ENCODE measurements around the gene TNFRSF8.
"Not testable (repeated sequence)": the region's sequence is repeated elsewhere in the genome, so short reads cannot be mapped to it uniquely, and the experiment has no call there.

TNFRSF8 gene

DNA sequence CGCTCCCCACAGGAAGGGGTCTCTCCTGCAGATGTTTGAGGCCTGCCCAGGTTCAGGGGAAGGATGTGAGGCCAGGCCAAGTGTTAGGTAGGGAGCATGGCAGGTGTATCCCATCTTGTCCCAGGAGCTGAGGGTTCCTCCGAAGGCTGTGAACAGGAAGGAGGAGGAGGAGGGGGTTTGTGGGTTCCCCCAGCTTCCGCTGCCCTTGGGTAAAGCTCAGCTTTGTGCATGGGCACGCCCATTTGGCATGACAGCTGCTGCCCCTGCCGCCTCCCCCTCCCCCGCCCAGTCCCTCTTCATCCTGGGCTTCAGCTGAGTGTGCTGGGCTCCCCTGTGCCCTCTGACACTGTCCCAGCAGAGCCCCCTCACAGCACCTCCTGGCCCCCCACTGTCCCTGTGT lies 25.5 kb downstream of the TNFRSF8 start:
- peak; percentile 63 for DNase-seq

DNA sequence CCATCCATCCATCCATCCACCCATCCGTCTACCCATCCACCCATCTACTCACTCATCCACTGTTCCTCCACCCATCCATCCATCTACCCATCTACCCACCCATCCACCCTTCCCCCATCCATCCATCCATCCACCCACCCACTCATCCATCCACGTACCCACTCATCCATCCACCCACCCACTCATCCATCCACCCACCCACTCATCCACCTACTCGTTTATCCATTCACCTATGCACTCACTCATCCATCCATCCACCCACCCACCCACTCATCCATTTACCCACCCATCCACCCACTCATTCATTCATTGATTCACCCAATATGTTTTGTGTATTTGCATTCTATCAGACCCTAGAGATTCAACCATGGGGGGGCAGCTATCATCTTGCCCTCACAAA lies 27.2 kb downstream of the TNFRSF8 start:
- no peak for DNase-seq

DNA sequence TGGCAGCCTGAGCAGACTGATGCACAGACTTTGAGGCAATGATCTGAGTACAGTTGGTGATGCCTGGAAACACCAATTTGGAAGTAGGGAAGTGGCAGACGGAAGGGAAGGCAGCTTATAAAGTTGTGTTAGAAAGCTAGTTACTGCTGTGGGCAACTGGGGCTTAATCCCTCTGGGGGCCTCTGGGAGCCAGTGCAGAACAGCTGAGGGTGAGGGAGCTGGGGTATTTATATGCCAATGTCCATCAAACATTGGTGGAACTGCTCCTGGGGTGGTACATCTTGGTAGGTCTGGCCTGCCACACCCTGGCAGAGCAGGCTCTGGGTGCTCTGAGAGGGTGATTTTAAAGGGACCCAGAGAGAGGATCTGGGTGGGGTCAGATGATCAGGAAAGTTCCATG lies 28.1 kb downstream of the TNFRSF8 start:
- no peak for DNase-seq

DNA sequence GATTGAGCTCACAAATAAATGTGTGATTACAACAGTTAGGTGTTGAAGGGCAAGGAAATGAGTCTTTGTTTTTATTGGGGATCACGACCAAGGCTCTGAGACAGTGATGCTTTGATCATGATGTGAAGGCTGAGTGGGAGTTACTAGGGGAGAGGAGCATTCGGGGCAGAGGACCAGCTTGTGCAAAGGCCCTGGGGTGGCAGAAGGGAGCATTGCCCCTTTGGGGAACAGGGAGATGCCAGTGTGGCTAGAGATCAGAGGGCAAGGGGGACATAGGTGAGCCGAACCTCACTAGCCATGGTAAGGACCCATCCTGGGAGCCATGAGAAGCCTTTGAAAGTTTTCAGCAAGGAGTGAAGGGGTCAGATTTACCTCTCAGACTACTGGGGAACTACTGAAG lies 31.1 kb downstream of the TNFRSF8 start:
- DNase-seq: no peak

DNA sequence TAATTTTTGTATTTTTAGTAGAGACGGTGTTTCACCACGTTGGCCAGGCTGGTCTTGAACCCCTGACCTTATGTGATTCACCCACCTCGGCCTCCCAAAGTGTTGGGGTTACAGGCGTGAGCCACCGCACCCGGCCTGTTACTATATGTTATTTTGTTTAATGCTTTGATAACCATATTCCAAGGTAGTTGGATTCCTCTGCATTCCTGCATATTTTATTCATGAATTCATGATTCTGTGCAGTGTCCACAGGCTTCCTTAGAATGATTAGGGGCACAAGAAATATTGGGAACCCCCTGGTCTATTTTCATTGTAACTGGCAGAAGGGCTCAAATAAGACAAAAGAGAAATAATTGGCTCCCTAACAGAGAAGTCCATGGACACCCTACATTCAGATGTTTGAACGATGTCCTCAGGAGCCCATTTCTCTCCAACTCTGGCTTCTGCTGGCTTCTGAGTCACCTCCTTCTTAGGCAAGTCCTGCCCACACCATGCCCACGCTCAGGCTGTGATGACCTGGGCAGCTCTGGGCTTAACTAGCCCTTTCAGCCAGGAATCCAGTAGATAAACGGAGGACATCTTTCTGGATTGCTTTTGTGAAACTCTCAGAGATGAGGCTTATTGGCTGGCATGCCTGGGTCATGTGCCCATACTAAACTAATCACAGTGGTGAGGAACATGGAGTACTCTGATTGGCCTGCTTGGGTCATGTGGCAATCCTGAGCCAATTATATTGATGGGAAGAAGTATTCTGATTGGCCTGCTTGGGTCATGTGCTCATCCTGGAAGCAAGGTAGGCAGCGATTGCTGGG lies 32.6 kb downstream of the TNFRSF8 start:
- no peak for DNase-seq

DNA sequence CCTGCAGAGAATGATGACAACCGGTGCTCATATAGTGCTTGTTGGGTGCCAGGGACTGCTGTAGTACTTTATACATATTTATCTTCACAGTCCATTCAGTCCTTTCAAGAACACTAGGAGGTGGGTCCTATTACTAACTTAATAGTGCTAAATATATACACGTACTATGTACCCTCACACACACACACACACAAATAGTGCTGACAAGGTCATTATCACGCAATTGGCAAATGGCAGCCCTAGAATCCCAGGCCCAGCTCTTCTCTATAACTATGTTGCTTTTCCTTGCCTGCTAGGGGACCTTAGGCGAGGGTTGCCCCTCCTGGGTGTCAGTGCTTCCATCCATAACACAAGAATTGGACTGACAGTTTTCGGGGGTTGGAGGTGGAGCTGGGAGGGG lies 33.5 kb downstream of the TNFRSF8 start:
- no peak for DNase-seq

DNA sequence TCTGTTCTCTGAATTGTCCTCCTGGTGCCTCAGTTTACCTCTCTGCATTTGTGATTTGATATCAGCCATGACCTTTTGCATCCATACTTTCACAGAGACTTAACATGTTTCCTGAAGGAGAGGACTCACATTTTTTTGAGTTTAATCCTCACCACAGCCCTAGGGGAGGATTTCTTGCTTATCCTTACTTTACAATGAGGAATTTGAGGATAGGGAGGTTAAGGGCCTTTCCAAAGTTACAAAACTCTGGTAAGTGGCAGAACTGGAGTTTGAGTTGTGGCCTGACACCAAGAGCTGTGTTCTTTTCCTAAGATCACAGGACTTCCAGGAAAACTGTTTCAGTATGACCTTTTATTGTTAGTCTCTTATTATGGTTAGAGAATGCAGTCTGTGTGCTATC lies 34.2 kb downstream of the TNFRSF8 start:
- no peak for DNase-seq

DNA sequence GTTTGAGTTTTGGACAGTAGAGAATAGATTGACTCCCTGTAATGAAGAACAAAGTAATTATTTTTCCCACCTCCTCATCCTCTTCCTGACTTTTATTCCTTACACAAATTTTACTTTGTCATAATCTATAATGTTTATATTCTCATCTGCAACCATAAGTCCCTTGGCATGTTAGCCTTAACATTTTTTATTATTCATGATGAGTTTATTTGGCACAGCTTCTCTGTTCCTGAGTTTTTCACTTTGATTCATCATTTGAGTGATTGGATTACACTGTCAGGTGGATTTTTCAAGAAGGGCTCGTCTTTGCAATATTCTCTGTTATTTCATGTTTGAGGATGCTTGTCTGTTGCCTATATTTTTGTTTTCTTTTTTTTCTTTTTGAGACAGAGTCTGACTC lies 35.7 kb downstream of the TNFRSF8 start:
- DNase-seq: no peak

DNA sequence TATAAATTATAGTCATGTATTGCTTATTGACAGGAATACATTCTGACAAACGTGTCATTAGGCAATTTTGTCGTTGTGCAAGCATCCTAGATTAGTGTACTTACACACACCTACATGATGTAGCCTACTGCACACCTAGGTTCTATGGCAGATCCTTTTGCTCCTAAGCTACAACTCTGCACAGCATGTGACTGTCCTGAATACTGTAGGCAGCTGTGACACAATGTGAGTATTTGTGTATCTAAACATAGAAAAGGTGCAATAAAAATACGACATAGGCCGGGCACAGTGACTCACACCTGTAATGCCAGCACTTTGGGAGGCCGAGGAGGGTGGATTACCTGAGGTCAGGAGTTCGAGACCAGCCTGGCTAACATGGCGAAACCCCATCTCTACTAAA lies 36.5 kb downstream of the TNFRSF8 start:
- no peak for DNase-seq

DNA sequence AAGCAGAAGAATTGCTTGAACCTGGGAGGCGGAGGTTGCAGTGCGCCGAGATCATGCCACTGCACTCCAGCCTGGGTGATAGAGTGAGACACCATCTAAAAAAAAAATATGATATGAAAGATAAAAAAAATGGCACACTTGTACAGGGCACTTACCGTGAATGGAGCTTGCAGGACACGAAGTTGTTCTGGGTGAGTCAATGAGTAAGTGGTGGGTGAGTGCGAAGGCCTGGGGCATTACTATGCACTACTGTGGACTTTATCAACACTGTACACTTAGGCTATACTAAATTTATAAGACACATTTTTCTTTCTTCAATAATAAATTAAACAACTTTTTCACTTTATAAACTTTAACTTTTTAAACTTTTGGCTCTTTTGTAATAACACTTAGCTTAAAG lies 37.0 kb downstream of the TNFRSF8 start:
- no peak for DNase-seq

DNA sequence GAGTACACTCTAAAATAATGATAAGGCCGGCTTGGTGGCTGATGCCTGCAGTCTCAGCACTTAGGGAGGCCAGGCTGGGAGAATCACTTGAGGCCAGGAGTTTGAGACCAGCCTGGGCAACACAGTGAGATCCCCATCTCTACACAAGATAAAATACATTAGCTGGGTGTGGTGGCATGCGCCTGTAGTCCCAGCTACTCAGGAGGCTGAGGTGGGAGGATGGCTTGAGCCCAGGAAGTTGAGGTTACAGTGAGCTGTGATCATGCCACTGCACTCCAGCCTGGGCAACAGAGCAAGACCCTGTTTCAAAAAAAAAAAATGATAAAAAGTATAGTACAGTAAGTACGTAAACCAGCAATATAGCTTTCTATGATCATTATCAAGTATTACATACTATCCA lies 38.0 kb downstream of the TNFRSF8 start:
- DNase-seq: not testable (repeated sequence)

DNA sequence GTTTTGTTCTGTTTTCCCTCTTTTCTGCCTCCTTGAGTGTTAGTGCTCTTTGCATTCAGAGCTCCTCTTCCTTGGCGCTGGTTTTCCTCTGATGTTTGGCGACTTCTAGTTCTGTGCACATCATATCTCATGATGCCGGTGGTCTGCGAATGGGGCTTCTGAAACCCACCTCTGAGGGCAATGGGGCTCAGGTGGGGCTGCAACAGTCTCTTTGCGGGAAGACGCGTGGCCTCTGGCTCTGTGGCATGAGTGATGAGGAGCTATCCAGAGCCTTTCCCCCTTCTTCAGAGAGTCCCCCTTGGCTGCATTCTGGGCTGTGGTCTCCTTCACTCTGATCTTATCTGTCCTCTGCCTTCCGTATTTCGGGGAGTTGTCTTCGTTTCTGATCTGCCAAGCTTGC lies 39.0 kb downstream of the TNFRSF8 start:
- no peak for DNase-seq

DNA sequence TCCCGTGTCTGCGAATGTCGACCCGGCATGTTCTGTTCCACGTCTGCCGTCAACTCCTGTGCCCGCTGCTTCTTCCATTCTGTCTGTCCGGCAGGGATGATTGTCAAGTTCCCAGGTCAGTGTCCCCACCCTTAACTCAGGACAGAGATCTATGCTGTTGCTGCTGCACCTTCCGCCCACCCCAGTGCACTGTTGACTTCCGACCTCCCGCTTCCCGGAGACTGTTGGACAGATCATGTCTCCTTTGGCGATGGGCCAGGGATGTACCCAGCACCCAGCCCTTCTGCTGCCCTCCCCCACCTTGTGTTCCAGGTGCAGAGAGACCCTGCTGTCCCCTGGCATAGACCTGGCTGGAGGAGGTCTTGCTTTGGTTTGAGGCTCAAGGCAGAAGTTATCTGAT lies 41.3 kb downstream of the TNFRSF8 start:
- DNase-seq: no peak

DNA sequence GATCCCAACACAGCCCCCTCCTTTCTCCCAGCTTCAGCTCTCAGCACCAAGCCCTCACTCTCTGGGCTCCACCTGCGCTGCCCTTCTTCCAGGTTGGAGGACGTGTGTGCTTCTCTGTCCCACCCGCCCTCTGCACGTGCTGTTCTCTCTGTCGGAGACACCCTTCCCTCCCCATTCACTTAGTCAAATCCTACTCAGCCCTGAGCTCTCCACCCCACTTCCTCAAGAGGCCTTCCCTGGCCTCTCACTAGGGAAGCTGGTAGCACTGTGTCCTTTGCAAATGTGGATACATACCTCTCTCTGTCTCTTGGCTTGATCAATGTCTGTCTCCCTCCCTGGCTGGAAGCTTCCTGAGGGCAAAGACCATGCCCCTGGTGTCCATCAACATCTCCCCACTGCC lies 43.0 kb downstream of the TNFRSF8 start:
- DNase-seq: no peak

DNA sequence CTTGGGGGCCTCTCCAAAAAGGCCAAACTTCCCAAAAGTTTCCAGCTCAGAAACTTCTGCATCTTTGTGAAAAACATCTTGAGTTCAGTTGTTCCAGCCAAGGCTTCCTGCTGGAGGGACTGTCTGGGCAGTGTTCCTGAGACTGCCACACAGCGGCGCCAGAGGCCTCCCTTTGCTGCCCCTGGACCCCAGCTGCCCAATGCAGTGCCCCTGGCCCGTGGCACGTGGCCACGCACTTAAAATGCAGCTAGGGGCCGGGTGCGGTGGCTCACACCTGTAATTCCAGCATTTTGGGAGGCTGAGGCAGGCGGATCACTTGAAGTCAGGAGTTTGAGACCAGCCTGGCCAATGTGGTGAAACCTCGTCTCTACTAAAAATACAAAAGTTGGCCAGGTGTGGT lies 43.8 kb downstream of the TNFRSF8 start:
- DNase-seq: not testable (repeated sequence)

DNA sequence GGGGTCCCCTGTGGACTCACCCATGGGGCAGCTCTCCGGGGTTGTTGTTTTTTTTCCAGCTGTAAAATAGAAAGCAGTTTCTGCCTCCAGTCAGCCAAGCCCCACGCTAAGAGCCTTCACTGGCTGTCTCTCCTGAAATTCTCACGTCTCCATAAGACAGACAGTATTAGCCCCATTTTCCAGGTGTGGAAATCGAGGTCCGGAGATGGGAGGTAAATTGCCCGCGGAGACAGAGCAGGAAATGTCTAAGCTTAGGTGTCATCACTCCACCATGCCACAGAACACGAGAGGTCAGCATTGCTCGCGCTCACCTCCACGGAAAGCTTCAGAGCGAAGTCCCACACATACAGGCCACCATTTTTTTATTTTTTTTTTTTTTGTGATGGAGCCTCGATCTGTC lies 44.6 kb downstream of the TNFRSF8 start:
- no peak for DNase-seq

DNA sequence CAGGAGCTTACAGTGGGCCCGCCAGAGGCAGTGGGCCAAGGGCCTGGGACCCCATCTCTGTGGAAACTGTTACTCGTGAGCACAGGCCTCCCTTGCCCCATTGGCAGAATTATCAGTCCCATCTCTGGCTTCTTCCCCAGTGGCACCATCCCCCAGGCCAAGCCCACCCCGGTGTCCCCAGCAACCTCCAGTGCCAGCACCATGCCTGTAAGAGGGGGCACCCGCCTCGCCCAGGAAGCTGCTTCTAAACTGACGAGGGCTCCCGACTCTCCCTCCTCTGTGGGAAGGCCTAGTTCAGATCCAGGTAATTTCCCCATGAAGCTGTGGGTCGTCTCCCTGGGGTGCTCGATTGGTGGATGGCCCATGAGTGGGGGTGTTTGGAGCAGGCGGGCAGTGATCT lies 46.8 kb downstream of the TNFRSF8 start:
- no peak for DNase-seq

DNA sequence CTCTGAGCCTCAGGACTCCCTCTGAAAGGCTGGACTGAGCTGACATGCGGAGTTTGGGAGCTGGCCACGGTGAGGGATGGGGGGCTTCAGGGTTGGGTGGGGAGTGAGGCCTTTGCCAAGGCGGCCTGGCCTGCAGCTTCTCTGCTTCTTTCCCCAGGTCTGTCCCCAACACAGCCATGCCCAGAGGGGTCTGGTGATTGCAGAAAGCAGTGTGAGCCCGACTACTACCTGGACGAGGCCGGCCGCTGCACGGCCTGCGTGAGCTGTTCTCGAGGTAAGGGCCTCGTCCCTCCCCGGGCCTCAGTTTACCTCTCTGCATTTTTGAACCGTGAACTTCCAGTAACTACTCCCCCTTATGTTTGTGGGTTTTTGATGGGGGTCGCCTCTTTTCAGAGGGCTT lies 48.6 kb downstream of the TNFRSF8 start:
- no peak for DNase-seq

DNA sequence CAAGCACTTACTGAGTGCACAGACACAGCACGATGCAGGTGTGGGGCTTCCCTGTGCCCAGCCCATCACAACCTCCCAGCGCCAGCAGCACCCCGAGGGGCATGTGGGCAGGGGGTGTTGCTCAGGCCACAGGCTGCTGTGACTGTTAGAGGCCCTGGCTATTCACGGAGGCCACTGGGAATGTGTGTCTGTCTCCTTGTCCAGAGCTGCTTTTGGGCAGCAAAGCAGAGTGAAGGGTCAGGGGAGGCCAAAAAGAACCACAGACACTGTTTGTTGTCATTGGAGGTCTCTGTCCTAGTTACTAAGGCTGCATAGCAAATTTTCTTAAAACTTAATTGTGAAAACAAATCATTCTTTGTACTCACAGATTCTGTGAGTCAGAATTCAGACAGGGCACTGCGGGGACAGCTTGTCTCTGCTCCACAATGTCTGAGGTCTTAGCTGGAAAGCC lies 49.6 kb downstream of the TNFRSF8 start:
- DNase-seq: no peak

DNA sequence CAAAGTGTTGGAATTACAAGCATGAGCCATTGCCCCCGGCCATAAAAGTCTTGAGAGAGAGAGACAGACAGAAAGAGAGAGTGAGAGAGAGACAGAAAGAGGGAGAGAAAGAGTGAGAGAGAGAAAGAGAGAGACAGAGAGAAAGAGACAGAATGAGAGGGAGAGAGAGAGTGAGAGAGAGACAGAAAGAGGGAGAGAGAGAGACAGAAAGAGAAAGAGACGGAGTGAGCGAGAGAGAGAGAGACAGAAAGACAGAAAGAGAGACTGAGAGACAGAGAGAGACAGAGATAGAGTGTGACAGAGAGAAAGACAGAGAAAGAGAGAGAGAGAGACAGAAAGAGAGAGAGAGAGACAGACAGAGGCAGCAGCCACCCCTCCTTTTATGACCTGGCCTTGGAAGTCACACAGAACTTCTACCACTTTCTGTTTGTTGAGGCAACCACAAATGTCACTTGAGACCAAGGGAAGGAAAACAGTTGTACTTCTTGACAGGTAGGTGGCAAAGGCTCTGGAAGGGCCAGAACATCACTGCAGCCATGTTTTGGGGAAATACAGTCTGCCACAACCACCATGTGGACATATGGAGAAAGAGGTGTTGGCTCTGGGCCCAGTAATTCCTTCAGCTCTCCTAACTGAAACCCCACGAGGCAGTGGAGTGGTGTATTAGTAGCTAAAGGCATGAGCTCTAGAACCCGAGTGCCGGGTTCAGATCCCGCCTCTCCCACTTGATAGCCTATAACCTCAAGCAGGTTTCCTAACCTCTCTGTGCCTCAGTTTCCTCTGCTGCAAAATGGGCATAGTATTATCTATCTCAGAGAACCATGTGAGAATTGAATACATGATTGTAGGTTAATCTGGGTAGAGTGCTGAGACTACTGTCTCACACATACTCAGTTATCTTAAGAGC lies 50.6 kb downstream of the TNFRSF8 start:
- DNase-seq: no peak

DNA sequence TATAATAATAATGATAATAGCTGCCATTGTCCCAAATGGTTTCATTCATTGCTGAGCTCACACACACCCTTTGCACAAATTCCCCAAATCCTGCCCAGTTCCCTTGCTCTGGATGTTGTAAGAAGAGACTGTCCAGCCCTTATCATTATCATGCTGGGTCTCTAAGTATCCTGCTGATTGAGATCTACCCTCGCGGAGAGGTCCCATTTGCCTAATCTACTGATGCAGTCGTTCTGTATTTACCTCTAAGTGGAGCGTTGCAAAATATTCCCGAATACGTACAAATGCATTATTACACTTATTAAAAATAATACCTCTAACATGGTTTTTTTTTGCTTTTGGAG lies 51.2 kb downstream of the TNFRSF8 start:
- no peak for DNase-seq

DNA sequence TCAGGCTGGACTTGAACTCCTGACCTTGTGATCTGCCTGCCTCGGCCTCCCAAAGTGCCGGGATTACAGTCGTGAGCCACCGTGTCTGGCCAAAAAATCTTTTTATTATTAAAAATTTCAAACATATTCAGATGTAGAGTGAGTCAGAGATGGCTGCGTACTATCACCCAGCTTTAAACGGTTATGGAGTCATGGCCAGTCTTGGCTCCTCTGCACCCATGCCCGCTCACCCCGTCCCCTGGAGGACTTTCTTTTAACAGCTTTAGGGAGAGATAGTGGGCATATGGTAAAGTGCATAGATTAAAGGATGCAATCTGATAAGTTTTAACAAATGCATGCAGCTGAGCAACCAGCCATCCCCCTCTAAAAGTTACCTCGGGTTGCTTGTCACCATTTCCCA lies 51.8 kb downstream of the TNFRSF8 start:
- DNase-seq: no peak

DNA sequence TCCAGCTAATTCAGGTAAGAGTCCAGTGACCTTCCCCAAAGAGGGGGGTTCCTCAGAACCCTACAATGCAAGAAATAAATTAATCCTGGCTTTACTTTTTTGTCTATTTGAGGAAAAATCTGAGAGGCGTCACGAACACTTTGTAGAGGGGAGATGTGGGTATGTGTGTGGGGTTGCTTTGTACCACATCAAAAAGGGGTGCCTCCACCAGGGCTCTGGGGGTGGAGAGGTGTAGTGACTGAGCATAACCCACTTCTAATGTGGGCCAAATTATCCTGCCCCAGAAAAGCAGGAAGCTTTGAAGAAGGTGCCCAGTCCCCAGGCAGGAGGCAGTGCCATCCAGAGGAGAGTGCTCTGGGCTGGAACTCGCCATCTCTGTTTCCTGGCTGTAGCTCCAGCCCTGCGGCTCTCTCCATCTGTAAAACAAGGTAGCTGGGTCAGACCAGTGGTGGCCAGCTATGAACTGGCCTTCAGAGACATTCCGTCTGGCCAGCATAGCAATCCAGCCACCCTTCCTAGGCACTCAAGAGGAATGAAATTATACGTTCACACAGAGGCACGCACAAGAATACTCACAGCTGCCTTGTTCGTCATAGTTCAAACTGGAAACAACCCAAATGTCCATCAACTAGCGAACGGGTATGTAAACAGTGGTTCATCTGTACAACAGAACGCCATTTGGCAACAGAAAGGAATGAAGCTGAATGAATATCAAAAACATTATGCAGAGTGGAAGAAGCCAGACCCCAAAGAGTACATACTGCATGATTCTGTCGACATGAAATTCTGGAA lies 58.3 kb downstream of the TNFRSF8 start:
- peak; percentile 38 for DNase-seq

DNA sequence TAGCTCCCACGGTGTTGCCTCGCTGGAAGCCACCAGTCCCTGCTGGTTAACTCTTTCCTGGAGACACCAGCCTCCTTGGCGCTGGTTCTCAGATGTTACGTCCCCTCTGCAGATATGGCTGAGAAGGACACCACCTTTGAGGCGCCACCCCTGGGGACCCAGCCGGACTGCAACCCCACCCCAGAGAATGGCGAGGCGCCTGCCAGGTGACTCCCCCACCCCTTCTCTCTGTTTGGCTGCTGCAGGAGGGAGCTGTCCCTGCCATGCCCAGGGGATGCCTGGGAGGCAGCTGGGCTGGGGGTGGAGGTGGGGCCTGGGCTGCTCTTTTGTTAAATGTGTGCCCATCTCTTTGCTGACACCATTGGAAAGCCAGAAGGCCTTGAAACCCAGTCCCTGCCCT lies 60.1 kb downstream of the TNFRSF8 start:
- no peak for DNase-seq

Measured in CD4-positive, alpha-beta T cell treated with Interleukin-10 for 1 hour (primary cell).